Liver (tissue), 9 donors: ENCODE results near the gene KLHL28. TPM values are rescaled to one million over a fixed set of nuclear protein-coding genes. Genes with fewer than 3 reads are reported as not detected.
"Not testable (repeated sequence)": the region's sequence is repeated elsewhere in the genome, so short reads cannot be mapped to it uniquely, and the experiment has no call there.

ENCODE experiments used
- DNase-seq: peaks from one replicate; pipeline ENCODE4 v3.0.0-alpha.2; 2017; ENCODE audit warnings: low spot score
- H3K27ac ChIP-seq, 2 donors: one replicate each; pipeline ENCODE4 v1.7.0; 2013; ENCODE audit warnings: inconsistent platforms in 2 of 2, low read length in 2 of 2, control low read depth in 1 of 2, low read depth in 1 of 2, mild to moderate bottlenecking in 1 of 2
- H3K27me3 ChIP-seq, 4 donors: one replicate each; pipeline versions ENCODE4 v1.6.1 to v1.7.0; 2013; ENCODE audit warnings: low read length in 3 of 4, inconsistent platforms in 1 of 4, mild to moderate bottlenecking in 1 of 4, moderate library complexity in 1 of 4; ENCODE audit not compliant: control insufficient read depth in 4 of 4, insufficient read depth in 4 of 4
- H3K36me3 ChIP-seq, 4 donors: one replicate each; pipeline versions ENCODE4 v1.6.1 to v1.7.0; 2013; ENCODE audit warnings: low read length in 3 of 4, mild to moderate bottlenecking in 3 of 4, low read depth in 1 of 4, moderate library complexity in 1 of 4; ENCODE audit not compliant: control insufficient read depth in 4 of 4, insufficient read depth in 3 of 4
- H3K4me1 ChIP-seq, 4 donors: one replicate each; pipeline versions ENCODE4 v1.6.1 to v1.7.0; 2013; ENCODE audit warnings: low read length in 3 of 4, mild to moderate bottlenecking in 3 of 4, moderate library complexity in 1 of 4; ENCODE audit not compliant: control insufficient read depth in 4 of 4, insufficient read depth in 4 of 4
- H3K4me3 ChIP-seq, 3 donors: one replicate each; pipeline versions ENCODE4 v1.6.1 to v1.7.0; 2013; ENCODE audit warnings: low read length in 3 of 3, control low read depth in 1 of 3, low read depth in 1 of 3, mild to moderate bottlenecking in 1 of 3
- H3K9ac ChIP-seq, 2 donors: one replicate each; pipeline ENCODE4 v1.7.0; 2013; ENCODE audit warnings: low read length in 2 of 2, mild to moderate bottlenecking in 2 of 2, moderate library complexity in 2 of 2, control low read depth in 1 of 2, low read depth in 1 of 2
- H3K9me3 ChIP-seq, 4 donors: one replicate each; pipeline versions ENCODE4 v1.6.1 to v1.7.0; 2013; ENCODE audit warnings: low read length in 3 of 4; ENCODE audit not compliant: control insufficient read depth in 4 of 4
- EGR1 ChIP-seq, 2 donors: IDR thresholded peaks; 2 replicates each; pipeline ENCODE4 v1.6.1; 2016 to 2018; ENCODE audit warnings: antibody characterized with exemption in 2 of 2, low read depth in 2 of 2
- FOXA1 ChIP-seq: IDR thresholded peaks from 2 replicates; pipeline ENCODE4 v1.6.1; 2016; ENCODE audit warnings: antibody characterized with exemption
- FOXA2 ChIP-seq: IDR thresholded peaks from 2 replicates; pipeline ENCODE4 v1.6.1; 2016; ENCODE audit warnings: antibody characterized with exemption
- HNF4A ChIP-seq, 2 donors: conservative IDR thresholded peaks; 2 replicates each; pipeline ENCODE4 v1.6.1; 2016; ENCODE audit warnings: antibody characterized with exemption in 2 of 2, mild to moderate bottlenecking in 2 of 2
- JUND ChIP-seq, 2 donors: IDR thresholded peaks; 2 replicates each; pipeline ENCODE4 v1.6.1; 2016; ENCODE audit warnings: antibody characterized with exemption in 2 of 2
- RAD21 ChIP-seq, 2 donors: IDR thresholded peaks; 2 replicates each; pipeline ENCODE4 v1.6.1; 2016; ENCODE audit warnings: antibody characterized with exemption in 2 of 2, mild to moderate bottlenecking in 2 of 2
- RXRA ChIP-seq, 2 donors: IDR thresholded peaks; 2 replicates each; pipeline ENCODE4 v1.6.1; 2017 to 2018; ENCODE audit warnings: antibody characterized with exemption in 2 of 2, mild to moderate bottlenecking in 1 of 2
- SP1 ChIP-seq: IDR thresholded peaks from 2 replicates; pipeline ENCODE4 v1.6.1; 2018; ENCODE audit warnings: antibody characterized with exemption, mild to moderate bottlenecking
- TAF1 ChIP-seq: conservative IDR thresholded peaks from 2 replicates; pipeline ENCODE4 v1.6.1; 2016; ENCODE audit warnings: antibody characterized with exemption, mild to moderate bottlenecking
- YY1 ChIP-seq: IDR thresholded peaks from 2 replicates; pipeline ENCODE4 v1.6.1; 2016; ENCODE audit warnings: antibody characterized with exemption, mild to moderate bottlenecking
- WGBS: extraction: QIAGEN DNeasy Blood & Tissue Kit; methylation state at CpG from one replicate; pipeline ENCODE4 v1.1.7; 2013; 5-methylcytosine and 5-hydroxymethylcytosine counted together
- polyA plus RNA-seq, 2 donors: library from polyadenylated mRNA; stranded (reverse) in 1 of 2; unstranded in 1 of 2; fragments of 200-250 nt in 1 of 2; fragments of >200 nt in 1 of 2; fragmentation: Nextera tagmentation in 1 of 2; extraction: Ambion mirVana in 1 of 2; gene quantifications; one replicate each; pipeline versions ENCODE4 v1.2.1 to v1.2.3, GENCODE V29; 2013 to 2015
- total RNA-seq, 2 donors: library from RNA; depleted of rRNA; stranded (reverse); fragments of >200 nt; gene quantifications; one replicate each; pipeline ENCODE4 v1.2.3, GENCODE V29; 2014
- TF ChIP-seq, protein P1 (sequence below): IDR thresholded peaks from 2 replicates; pipeline ENCODE4 v1.6.1; 2016; ENCODE audit warnings: antibody characterized with exemption, mild to moderate bottlenecking
- TF ChIP-seq, protein P2 (sequence below): IDR thresholded peaks from 2 replicates; pipeline ENCODE4 v1.6.1; 2016; ENCODE audit warnings: antibody characterized with exemption
- TF ChIP-seq, protein P3 (sequence below): IDR thresholded peaks from 2 replicates; pipeline ENCODE4 v1.6.1; 2016; ENCODE audit warnings: antibody characterized with exemption
- donor health status: healthy.
- donor health status: healthy.
- donor health status: healthy.
- donor health status: healthy.
- donor health status: healthy.

The KLHL28 gene
- total and polyA plus RNA-seq, 4 donors: 2.3 to 7.9 (median 5.7) TPM

DNA sequence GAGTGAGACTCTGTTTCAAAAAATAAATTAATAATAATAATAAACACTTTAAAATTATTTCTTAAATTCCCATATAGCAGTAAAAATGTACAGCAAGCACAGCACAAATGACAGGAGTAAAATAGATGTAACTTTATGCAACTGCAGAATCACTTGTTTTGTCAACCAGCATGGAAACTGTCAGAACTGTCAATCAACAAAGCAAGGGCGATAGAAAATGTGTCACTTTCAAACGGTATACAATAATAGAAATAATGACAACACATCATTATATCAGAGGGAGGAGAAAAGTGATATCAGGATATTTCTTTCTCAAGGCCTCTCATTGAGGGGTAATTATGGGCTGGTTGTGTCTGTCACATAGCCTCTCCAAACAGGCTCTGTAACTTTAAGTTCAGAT lies 68.2 kb downstream of the KLHL28 start:
- no peak overlapping the region for H3K4me3 ChIP-seq
- DNase-seq: no peak
- no peaks in the 10 kb centered on the region for H3K9me3 ChIP-seq
- TF ChIP-seq RAD21 (IDR thresholded peaks at IDR 0.05): no peak
- no peak for TF ChIP-seq RXRA (IDR thresholded peaks at IDR 0.05)
- no peak for TF ChIP-seq FOXA1
- TF ChIP-seq SP1: no peak
- no peak for TF ChIP-seq FOXA2
- TF ChIP-seq EGR1 (IDR thresholded peaks at IDR 0.05; ENCODE audit: low read depth in 2 of 2): no peak
- no peak for TF ChIP-seq HNF4A (conservative IDR thresholded peaks at IDR 0.05)
- TF ChIP-seq, protein P1, sequence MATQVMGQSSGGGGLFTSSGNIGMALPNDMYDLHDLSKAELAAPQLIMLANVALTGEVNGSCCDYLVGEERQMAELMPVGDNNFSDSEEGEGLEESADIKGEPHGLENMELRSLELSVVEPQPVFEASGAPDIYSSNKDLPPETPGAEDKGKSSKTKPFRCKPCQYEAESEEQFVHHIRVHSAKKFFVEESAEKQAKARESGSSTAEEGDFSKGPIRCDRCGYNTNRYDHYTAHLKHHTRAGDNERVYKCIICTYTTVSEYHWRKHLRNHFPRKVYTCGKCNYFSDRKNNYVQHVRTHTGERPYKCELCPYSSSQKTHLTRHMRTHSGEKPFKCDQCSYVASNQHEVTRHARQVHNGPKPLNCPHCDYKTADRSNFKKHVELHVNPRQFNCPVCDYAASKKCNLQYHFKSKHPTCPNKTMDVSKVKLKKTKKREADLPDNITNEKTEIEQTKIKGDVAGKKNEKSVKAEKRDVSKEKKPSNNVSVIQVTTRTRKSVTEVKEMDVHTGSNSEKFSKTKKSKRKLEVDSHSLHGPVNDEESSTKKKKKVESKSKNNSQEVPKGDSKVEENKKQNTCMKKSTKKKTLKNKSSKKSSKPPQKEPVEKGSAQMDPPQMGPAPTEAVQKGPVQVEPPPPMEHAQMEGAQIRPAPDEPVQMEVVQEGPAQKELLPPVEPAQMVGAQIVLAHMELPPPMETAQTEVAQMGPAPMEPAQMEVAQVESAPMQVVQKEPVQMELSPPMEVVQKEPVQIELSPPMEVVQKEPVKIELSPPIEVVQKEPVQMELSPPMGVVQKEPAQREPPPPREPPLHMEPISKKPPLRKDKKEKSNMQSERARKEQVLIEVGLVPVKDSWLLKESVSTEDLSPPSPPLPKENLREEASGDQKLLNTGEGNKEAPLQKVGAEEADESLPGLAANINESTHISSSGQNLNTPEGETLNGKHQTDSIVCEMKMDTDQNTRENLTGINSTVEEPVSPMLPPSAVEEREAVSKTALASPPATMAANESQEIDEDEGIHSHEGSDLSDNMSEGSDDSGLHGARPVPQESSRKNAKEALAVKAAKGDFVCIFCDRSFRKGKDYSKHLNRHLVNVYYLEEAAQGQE: no peak
- TF ChIP-seq YY1: no peak
- TF ChIP-seq, protein P2, sequence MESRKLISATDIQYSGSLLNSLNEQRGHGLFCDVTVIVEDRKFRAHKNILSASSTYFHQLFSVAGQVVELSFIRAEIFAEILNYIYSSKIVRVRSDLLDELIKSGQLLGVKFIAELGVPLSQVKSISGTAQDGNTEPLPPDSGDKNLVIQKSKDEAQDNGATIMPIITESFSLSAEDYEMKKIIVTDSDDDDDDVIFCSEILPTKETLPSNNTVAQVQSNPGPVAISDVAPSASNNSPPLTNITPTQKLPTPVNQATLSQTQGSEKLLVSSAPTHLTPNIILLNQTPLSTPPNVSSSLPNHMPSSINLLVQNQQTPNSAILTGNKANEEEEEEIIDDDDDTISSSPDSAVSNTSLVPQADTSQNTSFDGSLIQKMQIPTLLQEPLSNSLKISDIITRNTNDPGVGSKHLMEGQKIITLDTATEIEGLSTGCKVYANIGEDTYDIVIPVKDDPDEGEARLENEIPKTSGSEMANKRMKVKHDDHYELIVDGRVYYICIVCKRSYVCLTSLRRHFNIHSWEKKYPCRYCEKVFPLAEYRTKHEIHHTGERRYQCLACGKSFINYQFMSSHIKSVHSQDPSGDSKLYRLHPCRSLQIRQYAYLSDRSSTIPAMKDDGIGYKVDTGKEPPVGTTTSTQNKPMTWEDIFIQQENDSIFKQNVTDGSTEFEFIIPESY: no peak
- TF ChIP-seq, protein P3, sequence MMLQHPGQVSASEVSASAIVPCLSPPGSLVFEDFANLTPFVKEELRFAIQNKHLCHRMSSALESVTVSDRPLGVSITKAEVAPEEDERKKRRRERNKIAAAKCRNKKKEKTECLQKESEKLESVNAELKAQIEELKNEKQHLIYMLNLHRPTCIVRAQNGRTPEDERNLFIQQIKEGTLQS: no peak
- TF ChIP-seq JUND (IDR thresholded peaks at IDR 0.05): no peak
- TF ChIP-seq TAF1: no peak
- no peaks in the 10 kb centered on the region for H3K27me3 ChIP-seq
- H3K9ac ChIP-seq: no peak overlapping the region
- WGBS: 86% methylated on average over 2 of the region's 2 CpGs
- H3K36me3 ChIP-seq: no peaks in the 10 kb centered on the region
- peaks cover 0 to 12% (median 6%) of the 10 kb centered on the region in 4 donors for H3K4me1 ChIP-seq
- no peak overlapping the region for H3K27ac ChIP-seq

DNA sequence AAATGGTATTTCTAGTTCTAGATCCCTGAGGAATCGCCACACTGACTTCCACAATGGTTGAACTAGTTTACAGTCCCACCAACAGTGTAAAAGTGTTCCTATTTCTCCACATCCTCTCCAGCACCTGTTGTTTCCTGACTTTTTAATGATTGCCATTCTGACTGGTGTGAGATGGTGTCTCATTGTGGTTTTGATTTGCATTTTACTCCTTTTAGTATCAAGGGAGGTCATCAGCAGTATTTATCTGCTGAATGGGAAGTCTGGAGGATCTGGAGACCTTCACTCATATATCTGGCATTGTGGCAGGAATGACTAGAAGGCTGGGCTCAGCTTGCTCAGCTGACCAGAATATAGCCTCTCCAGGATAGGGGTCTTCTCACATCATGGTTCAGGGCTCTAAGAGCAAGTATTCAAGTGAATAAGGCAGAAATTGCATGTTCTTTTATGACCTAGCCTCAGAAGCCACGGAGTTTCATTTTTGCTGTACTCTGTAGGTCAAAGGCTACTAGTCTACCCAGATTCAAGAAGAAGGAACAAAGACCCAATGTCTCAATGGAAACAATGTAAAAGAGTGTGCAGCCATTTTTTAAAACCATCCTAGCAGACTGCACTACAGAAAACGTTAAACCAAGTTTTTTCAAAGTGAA lies 69.9 kb downstream of the KLHL28 start:
- H3K9ac ChIP-seq, H3K9me3 ChIP-seq, H3K36me3 ChIP-seq, H3K27me3 ChIP-seq, H3K4me1 ChIP-seq, H3K4me3 ChIP-seq, DNase-seq, H3K27ac ChIP-seq: not testable (repeated sequence)
- 63% methylated on average over 2 of the region's 3 CpGs for WGBS
